Sigmoid colon (tissue), 7 donors: ENCODE results near the gene PEX10. TPM values are rescaled to one million over a fixed set of nuclear protein-coding genes. Genes with fewer than 3 reads are reported as not detected.

ENCODE experiments used
- DNase-seq: peaks from one replicate; pipeline ENCODE4 v3.0.0-alpha.2; 2019
- H3K27ac ChIP-seq, 4 donors: fragments of 200-600 bp; sonication (generic); one replicate each; pipeline ENCODE4 v1.5.1; 2016 to 2019; ENCODE audit warnings: mild to moderate bottlenecking in 1 of 4
- H3K27me3 ChIP-seq, 3 donors: fragments of 200-600 bp; sonication (generic); one replicate each; pipeline ENCODE4 v1.5.1; 2019; ENCODE audit warnings: mild to moderate bottlenecking in 1 of 3
- H3K36me3 ChIP-seq, 4 donors: fragments of 200-600 bp; sonication (generic); one replicate each; pipeline ENCODE4 v1.5.1; 2016 to 2019
- H3K4me1 ChIP-seq, 4 donors: fragments of 200-600 bp; sonication (generic); one replicate each; pipeline ENCODE4 v1.5.1; 2017 to 2019
- H3K4me3 ChIP-seq, 4 donors: fragments of 200-600 bp; sonication (generic); one replicate each; pipeline ENCODE4 v1.5.1; 2017 to 2019; ENCODE audit warnings: mild to moderate bottlenecking in 2 of 4, moderate library complexity in 1 of 4
- H3K9me3 ChIP-seq, 4 donors: fragments of 200-600 bp in 3 of 4; sonication (generic) in 3 of 4; one replicate each; pipeline versions ENCODE4 v1.5.1 to v1.6.1; 2013 to 2019
- CTCF ChIP-seq, 4 experiments: fragments of 450-650 bp in 3 of 4; fragments of 200-600 bp in 1 of 4; IDR thresholded peaks; one replicate each; pipeline ENCODE4 v1.5.1; 2016 to 2019; ENCODE audit warnings: antibody characterized with exemption in 4 of 4, mild to moderate bottlenecking in 3 of 4, moderate library complexity in 2 of 4
- EP300 ChIP-seq, 4 donors: sonication (generic); formaldehyde crosslinking; IDR thresholded peaks; one replicate each; pipeline ENCODE4 v1.6.1; 2017; ENCODE audit warnings: antibody characterized with exemption in 4 of 4
- POLR2A ChIP-seq, 2 donors: fragments of 450-650 bp; IDR thresholded peaks; one replicate each; pipeline ENCODE4 v1.6.1; 2016; ENCODE audit warnings: antibody characterized with exemption in 2 of 2, mild to moderate bottlenecking in 2 of 2, moderate library complexity in 2 of 2
- POLR2AphosphoS5 ChIP-seq, 4 donors: sonication (generic); formaldehyde crosslinking; IDR thresholded peaks; one replicate each; pipeline ENCODE4 v1.6.1; 2017; ENCODE audit warnings: antibody characterized with exemption in 4 of 4
- WGBS, 2 donors: extraction: QIAGEN DNeasy Blood & Tissue Kit; methylation state at CpG; one replicate each; pipeline ENCODE4 v1.1.7; 2013; 5-methylcytosine and 5-hydroxymethylcytosine counted together
- intact Hi-C: fragments of 100-400 bp; cut with DNase I; formaldehyde crosslinking; loops from one replicate; pipeline ENCODE4 v1.15.1; 2023
- polyA plus RNA-seq, 3 donors: library from polyadenylated mRNA; stranded (reverse); fragments of 200-250 nt; gene quantifications; one replicate each; pipeline ENCODE4 v1.2.3, GENCODE V29; 2013
- total RNA-seq, 4 donors: library from RNA; depleted of rRNA; stranded (reverse); fragments of >200 nt; gene quantifications; one replicate each; pipeline ENCODE4 v1.1.0, GENCODE V29; 2016
- donor health status: healthy with polysubstance abuse.
- donor health status: Bipolar disorder and iron deficiency.
- donor health status: healthy.

PEX10 gene
- total and polyA plus RNA-seq, 7 donors: 9.9 to 21.9 (median 13.8) TPM

GRCh38 chr1:2435746-2436355 lies 23.5 kb upstream of the PEX10 start:
- Histone ChIP-seq H3K9me3 (no peaks in the 10 kb centered on the region), H3K27ac (no peak overlapping the region), H3K4me3 (no peak overlapping the region), H3K36me3 (no peaks in the 10 kb centered on the region), H3K27me3 (peaks cover 5 to 79% (median 33%) of the 10 kb centered on the region in 3 donors), H3K4me1 (no peaks in the 10 kb centered on the region)
- TF ChIP-seq POLR2AphosphoS5 (IDR thresholded peaks at IDR 0.05) (no peak), EP300 (IDR thresholded peaks at IDR 0.05) (no peak), CTCF (IDR thresholded peaks at IDR 0.05) (no peak), POLR2A (IDR thresholded peaks at IDR 0.05) (no peak)
- intact Hi-C loops: no loop called here
- WGBS, 2 donors: 81 to 90% methylated on average over 2 of the region's 2 CpGs
- no peak for DNase-seq

DNA sequence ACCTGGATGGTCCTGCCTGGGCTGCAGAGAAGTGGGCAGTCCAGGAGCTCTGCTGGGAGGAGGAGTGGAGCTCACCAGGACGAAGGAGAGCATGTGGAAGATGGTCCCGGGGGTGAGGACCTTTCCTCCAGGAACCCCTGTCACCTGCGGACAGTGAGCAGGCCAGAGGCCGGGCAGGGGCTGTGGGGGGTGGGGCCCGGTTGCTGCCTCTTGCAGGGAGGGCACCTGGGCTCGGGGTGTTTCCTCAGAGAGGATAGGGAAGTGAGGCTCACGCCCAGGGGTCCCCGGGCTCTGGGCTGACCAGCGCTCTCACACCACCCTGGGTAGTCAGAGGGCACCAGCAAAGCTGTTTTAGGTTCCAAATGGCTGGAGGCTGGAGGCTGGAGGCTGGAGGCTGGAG lies 22.7 kb upstream of the PEX10 start:
- Histone ChIP-seq H3K27ac (no peak overlapping the region), H3K36me3 (no peaks in the 10 kb centered on the region), H3K27me3 (peaks cover 5 to 81% (median 33%) of the 10 kb centered on the region in 3 donors), H3K9me3 (peaks cover 0 to under 1% (median under 1%) of the 10 kb centered on the region in 4 donors), H3K4me3 (no peak overlapping the region), H3K4me1 (no peaks in the 10 kb centered on the region)
- DNase-seq: no peak
- intact Hi-C loops: no loop called here
- no peak for TF ChIP-seq POLR2AphosphoS5 (IDR thresholded peaks at IDR 0.05)
- TF ChIP-seq POLR2A (IDR thresholded peaks at IDR 0.05): no peak
- no peak for TF ChIP-seq CTCF (IDR thresholded peaks at IDR 0.05)
- TF ChIP-seq EP300 (IDR thresholded peaks at IDR 0.05): no peak
- WGBS, 2 donors: 82 to 86% methylated on average over 9 of the region's 9 CpGs

GRCh38 chr1:2433936-2434655 lies 21.7 kb upstream of the PEX10 start:
- whole genome bisulfite sequencing, 2 donors: 67 to 84% methylated on average over 34 of the region's 34 CpGs
- no peak overlapping the region for H3K27ac ChIP-seq
- H3K36me3 ChIP-seq: no peaks in the 10 kb centered on the region
- intact Hi-C loops: no loop called here
- no peaks in the 10 kb centered on the region for H3K4me1 ChIP-seq
- H3K27me3 ChIP-seq: peaks cover 5 to 83% (median 33%) of the 10 kb centered on the region in 3 donors
- no peak for TF ChIP-seq EP300 (IDR thresholded peaks at IDR 0.05)
- TF ChIP-seq POLR2A (IDR thresholded peaks at IDR 0.05): no peak
- TF ChIP-seq CTCF (IDR thresholded peaks at IDR 0.05): no peak
- TF ChIP-seq POLR2AphosphoS5 (IDR thresholded peaks at IDR 0.05): no peak
- H3K9me3 ChIP-seq: peaks cover 0 to 6% (median 4%) of the 10 kb centered on the region in 4 donors
- no peak overlapping the region for H3K4me3 ChIP-seq
- no peak for DNase-seq

DNA sequence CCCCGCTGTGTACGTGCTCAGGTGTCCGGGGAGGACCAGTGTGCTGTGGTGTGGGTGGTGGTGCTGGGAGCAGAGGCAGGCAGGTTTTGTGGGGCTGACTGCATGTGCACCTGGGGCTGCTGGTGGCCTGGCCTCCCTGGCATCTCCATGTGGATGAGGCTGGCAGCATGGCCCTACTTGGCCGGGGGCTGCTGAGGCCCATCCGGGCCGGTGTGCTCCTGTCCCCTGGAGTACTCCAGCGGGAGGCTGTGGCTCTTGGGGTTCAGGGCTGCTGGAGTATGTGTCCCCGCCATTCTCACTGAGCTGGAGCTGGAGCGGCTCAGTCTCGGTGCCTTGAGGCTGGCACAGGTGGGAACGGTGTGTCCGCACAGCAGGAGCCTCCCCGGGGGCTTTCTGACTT lies 20.8 kb upstream of the PEX10 start:
- Histone ChIP-seq H3K36me3 (no peaks in the 10 kb centered on the region), H3K27ac (no peak overlapping the region), H3K4me1 (no peaks in the 10 kb centered on the region), H3K27me3 (peaks cover 5 to 85% (median 34%) of the 10 kb centered on the region in 3 donors), H3K9me3 (peaks cover 0 to 6% (median 4%) of the 10 kb centered on the region in 4 donors), H3K4me3 (no peak overlapping the region)
- TF ChIP-seq EP300 (IDR thresholded peaks at IDR 0.05) (no peak), CTCF (IDR thresholded peaks at IDR 0.05) (no peak), POLR2A (IDR thresholded peaks at IDR 0.05) (no peak), POLR2AphosphoS5 (IDR thresholded peaks at IDR 0.05) (no peak)
- no peak for DNase-seq
- WGBS, 2 donors: 89 to 92% methylated on average over 13 of the region's 13 CpGs
- intact Hi-C loops: no loop called here
